GM12865 (cell line): ENCODE results near the gene IQCE.

ENCODE experiments used
- DNase-seq: peaks from one replicate; pipeline ENCODE4 v3.0.0; 2010; ENCODE audit warnings: low read depth
- H3K4me3 ChIP-seq: 2 replicates; pipeline ENCODE4 v1.5.1; 2011; ENCODE audit warnings: mild to moderate bottlenecking, low read depth, low read length, control low read depth
- CTCF ChIP-seq: IDR thresholded peaks from 2 replicates; pipeline ENCODE4 v1.5.1; 2011; ENCODE audit warnings: low read length, control low read depth, low read depth, inconsistent platforms; ENCODE audit not compliant: insufficient read depth; ENCODE audit errors: missing control alignments

IQCE gene

GRCh38 chr7:2623698-2624014, 64.9 kb downstream of the IQCE start:
- TF ChIP-seq CTCF, result no peak
- no peak overlapping the region for H3K4me3 ChIP-seq
- DNase-seq, result no peak

- H3K4me3 ChIP-seq, result no peak overlapping the region
- no peak for DNase-seq
- TF ChIP-seq CTCF, result no peak
Observed at GRCh38 chr7:2624293-2624886, 65.6 kb downstream of the IQCE start.

- no peak for TF ChIP-seq CTCF
- H3K4me3 ChIP-seq, result no peak overlapping the region
- DNase-seq, result no peak
Observed at GRCh38 chr7:2626498-2627117, 67.8 kb downstream of the IQCE start.

GRCh38 chr7:2627258-2628129, 68.7 kb downstream of the IQCE start:
- no peak for DNase-seq
- no peak for TF ChIP-seq CTCF
- H3K4me3 ChIP-seq, result no peak overlapping the region

- TF ChIP-seq CTCF, result no peak
- DNase-seq, result no peak
- H3K4me3 ChIP-seq, result no peak overlapping the region
Observed at GRCh38 chr7:2628130-2628482, 69.3 kb downstream of the IQCE start.

- H3K4me3 ChIP-seq, result no peak overlapping the region
- DNase-seq, result no peak
- TF ChIP-seq CTCF, result no peak
Observed at GRCh38 chr7:2628891-2629290, 70.1 kb downstream of the IQCE start.
